NCI-H2107 (cell line): ENCODE data around the gene POU2F3.

ENCODE experiments used
- DNase-seq: peaks from one replicate; lab custom pipeline; 2025; lab: John Stamatoyannopoulos, UW

POU2F3 gene

DNA sequence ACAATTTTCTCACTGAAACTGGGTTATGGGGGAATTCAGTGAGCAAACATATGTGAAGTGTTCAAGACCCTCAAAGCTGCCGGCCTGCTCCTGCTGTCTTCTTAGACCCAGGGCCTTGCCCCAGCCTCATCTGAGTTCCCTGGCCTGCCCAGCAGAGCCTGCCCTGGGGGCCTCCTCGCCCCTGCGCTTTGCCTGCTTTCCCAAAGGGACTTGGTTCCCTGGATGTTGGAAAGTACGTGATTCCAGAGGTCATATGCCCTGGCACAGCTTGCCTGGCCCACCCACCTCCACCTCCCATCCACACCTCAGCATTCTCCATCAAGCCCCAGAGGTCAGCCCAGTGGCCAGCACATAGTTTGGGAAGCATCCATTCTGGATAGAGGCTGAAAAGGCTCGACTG is 13.7 kb upstream of the POU2F3 start:
- no peak for DNase-seq

DNA sequence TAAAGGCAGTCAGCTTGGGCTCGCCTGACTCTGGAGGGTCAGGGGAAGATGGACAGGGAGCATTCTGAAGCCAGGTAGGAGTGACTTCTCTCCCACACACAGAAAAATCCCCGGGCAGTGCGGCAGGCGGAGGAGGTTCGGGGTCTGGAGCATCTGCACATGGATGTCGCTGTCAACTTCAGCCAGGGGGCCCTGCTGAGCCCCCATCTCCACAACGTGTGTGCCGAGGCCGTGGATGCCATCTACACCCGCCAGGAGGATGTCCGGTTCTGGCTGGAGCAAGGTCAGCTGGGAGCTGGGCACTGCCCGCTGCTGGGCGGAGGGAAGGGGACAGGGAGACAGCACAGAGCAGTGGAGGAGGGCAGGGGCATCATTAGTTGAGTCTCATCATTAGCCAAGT is 13.2 kb upstream of the POU2F3 start:
- no peak for DNase-seq

DNA sequence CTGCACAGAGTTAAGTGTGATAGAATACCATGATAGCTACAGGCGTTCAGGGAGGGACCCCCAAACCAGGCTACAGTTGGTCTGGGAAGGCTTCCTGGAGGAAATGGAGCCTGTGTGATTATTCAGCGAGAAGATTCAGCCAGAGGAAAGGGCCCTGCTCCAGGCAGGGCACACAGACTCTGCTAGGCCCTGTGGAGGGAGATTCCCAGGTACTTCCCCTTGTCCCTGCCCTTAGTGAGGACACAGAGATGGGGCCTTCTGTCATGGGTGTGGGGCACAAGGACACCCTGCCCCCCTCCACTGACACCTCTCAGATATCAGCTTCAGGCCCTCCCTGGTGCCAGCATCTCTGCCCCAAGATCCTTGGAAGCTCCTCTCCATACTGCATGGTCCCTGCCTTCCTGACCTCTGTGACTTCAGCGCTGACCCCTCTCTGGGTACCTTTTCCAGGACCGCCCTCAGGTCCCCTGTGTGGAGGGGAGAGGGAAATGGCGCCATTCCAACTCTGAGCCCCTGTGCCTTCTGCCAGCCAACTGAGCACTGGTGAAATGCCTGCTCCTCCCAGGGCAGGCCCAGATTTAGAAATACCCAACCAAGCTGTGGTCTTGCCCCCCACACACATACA is 12.6 kb upstream of the POU2F3 start:
- DNase-seq = no peak

DNA sequence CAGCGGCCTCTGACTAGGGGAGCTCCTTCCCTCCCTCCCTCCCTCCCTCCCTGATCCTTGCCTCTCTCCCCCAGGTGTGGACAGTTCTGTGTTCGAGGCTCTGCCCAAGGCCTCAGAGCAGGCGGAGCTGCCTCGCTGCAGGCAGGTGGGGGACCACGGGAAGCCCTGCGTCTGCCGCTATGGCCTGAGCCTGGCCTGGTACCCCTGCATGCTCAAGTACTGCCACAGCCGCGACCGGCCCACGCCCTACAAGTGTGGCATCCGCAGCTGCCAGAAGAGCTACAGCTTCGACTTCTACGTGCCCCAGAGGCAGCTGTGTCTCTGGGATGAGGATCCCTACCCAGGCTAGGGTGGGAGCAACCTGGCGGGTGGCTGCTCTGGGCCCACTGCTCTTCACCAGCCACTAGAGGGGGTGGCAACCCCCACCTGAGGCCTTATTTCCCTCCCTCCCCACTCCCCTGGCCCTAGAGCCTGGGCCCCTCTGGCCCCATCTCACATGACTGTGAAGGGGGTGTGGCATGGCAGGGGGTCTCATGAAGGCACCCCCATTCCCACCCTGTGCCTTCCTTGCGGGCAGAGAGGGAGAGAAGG is 11.1 kb upstream of the POU2F3 start:
- no peak for DNase-seq

DNA sequence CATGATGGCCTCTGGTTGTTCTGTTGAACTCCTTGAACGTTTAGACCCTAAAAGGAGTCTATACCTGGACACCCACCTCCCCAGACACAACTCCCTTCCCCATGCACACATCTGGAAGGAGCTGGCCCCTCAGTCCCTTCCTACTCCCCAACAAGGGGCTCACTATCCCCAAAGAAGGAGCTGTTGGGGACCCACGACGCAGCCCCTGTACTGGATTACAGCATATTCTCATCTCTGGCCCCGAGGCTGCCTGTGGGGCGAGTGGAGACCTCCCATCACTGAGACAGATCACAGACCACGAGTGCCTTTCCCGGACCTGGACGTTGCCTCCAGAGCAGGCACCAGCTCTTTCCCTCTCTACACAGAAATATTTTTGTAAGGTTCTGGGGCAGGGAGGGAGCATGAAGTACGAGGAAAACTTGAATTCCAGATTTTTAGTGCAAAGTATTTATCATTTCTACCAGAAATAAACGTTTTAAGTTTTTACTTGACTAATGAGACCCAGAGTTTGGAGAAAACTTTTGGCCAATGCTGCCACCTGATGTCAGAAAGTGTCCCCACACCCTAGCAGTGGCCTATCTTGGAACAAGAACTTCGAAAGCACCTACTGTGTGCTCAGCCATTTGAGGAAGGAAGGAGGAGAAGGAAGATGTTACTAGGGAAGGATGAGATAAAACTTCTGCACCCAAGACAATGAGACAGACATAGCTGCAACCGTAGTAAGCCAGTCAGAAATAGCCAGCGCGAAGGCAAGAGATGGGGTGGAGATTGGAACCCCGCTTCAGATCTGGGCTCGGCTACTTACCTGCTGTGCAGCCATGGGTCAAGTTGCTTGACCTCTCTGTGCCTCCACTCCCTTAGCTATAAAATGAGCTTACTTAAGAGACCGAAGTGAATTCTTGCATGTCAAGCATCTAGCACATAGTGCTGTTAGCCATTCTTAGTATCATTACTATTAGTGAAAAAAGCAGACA is 10.2 kb upstream of the POU2F3 start:
- DNase-seq = no peak

DNA sequence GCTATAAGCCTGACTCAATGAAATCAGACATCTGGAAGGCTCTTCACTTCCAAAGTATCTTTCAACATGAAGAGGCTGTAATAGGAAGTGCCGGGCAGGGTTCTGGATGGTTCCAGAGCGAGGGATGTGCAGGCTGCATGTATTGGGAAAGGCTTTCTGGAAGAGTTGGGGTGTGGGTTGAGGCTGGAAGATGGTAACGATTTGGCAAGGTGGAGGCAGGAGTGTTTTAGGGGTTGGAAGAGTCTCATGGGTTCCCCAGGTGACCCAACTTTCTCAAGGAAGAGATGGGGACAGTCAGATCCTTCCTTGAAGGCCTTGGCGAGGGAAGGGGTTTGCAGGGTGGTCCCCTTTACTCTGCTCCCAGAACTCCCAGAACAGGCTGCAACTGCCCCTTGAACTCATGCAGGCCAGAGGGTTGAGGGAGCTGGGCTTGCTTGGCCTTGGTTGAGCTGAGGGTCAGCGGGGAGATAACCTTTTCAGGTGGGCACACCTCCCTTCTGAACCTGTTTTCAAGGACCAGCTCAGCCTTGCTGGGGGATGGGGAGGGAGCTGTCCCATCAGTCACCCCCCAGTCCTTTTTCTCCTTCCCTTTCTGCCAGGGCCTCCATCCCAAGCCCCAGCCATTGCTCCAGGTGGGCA is 9.4 kb upstream of the POU2F3 start:
- DNase-seq = no peak

DNA sequence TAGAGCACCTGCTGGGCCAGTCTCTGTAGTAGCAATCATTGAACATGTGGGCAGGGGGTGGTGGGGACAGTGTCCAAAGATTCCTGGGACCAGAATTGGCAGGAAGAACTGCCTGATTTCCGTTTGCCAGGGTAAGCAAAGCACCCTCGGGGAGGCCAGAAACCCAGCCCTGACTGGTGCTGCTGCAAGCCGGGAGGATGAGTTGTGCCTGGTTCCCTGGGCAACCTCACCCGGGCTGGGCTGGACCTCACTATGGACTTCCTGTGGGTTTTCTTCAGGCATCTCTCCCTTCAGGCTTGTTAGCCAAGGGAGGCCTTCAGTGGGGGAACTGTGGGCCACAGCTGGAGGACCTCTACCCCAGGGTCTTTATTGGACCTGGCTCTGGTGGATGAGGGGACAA is 8.0 kb upstream of the POU2F3 start:
- DNase-seq = no peak

DNA sequence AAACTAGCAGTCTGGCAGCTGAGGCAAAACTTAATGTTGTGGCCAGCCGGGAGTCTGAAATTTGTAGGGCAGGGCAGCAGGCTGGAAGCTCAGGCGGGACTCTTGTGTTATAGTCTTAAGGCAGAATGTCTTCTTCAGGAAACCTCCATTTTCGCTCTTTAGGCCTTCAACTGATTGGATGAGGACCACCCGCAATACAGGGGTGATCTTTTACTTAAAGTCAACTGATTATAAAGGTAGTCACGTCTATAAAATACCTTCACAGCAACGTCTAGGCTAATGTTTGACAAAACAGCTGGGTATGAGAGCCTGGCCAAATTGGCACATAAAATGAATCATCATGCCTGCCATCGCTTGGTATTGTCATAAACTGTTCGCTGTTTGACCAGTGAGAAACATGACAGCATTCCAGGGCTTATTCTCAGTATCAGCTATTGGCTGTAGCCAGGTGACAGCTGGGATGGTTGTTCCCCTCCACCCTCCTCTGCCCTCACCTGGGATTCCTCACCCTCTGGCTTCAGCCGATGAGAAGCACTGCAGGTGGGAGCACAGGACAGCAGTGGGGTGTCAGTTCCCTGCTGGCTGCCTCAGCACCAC is 6.6 kb upstream of the POU2F3 start:
- DNase-seq = no peak

DNA sequence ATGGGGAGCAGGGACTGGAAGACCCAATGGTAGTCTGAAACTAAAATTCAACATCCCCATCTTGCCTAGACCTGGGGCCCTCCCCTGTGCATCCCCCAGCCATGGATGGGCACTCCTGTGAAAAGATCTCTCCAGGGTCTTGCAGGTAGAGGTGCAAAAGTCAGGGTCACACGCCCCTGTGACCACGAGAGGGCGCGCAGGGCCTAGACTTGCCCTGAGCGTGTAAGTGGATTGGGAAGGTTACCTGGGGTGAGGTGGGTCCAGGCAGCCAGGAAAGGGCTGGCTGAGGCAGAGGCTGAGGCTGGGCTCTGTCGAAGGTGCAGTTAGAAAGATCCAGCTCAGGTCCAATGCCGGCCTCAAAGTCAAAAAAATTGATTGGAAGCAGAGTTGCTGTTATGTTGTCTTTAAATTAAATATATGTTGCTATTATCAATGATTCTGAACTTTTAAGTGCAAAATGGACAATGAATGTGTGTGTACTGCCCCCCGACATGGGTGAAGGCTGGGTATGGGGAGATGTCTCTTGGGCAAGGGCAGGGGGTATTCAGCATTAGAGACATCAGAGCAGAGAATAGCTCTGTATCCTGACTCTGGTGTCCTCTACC is 4.8 kb upstream of the POU2F3 start:
- peak; percentile 65 for DNase-seq

DNA sequence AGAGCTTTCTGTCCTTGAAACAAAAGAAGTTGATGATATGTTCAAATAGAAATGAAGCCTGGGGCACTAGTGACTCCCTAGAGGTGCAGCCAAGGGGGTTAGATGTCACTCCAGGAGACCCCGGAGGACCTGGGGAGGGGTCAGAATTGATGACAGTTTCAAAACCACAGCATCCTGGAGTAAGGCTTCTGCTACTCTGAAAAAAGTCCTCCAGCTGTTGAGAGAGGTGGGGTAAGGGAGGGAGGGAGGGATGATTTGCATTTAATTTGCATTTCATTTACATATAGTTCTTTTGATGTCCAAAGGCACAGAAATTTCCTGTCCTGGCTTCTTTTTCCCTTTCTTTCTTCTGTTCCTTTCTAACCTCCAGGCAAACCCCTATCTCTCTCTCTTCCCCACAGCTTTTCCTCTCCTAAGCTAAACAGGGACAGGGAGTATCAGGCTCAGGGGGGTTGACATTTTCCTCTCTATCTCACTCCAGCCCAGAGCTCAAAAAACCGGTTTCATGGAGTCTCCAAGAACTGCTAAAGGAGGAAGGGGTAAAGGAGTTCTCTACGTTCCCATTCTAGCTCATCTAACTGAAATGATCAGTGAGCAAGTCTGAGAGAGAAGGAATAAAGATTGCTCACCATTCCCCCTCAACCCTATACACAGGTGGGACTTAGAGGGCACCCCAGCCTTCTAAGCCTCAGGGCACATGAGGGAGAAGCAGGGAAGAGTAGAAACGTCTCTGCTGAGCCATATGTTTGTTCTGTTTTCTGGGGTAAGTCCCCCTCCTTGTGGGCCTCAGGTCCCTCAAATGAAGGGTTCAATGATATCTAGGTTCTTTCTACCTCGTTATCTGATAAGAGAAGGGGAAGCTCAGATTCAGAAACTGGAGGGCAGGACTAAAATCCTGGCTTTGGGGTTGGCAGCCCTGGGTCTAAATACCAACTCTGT is 3.5 kb upstream of the POU2F3 start:
- DNase-seq = no peak

DNA sequence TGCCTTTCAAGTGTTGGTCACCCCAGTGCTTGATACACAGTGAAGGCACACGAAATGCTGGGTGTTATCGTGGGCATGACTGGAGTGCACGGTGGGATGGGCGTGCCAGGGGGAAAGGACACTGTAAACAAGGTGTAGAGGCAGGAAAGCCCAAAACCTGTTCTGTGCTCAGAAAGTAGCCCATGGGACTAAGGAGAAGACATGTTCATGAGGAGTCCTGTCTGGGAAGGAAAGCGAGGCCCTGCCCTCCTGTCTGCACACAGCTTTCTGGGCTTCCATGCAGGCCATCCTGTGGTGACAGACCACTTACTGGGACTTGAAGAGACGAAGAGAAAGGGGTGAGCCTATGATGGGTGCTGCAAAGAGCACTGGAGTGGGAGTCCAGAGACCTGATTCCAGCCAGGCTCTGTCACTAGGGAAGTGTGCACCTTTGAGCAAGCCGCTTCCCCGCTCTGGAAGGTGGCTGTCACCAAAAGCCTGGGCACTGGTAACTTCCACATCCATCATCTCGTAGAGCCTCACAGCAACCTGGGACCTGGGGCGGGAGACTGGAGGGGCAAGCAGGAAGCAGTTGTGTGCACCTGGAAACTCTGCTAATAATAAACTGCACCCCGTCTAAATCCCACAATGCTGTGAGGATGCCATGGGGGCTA is 846 bp upstream of the POU2F3 start:
- no peak for DNase-seq

DNA sequence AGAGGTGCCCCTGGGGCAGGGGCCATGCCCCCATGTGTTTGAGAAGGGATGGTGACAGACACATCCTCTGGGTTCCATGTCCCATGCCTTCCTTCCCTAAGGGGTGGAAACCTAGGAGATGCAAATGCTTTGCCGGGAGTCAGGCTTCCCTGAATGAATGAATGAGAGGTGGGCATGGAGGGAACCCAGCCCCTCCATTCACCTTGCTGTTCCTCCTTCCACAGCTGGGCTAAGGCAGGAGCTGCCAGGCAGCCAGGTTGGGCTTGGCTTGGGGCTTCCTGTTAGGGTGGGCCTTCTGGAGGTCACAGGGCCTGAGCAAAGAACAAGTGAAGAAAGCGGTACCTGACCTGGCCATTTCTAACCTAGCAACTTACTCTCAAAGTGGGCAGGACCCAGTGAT is 926 bp downstream of the POU2F3 start:
- no peak for DNase-seq

DNA sequence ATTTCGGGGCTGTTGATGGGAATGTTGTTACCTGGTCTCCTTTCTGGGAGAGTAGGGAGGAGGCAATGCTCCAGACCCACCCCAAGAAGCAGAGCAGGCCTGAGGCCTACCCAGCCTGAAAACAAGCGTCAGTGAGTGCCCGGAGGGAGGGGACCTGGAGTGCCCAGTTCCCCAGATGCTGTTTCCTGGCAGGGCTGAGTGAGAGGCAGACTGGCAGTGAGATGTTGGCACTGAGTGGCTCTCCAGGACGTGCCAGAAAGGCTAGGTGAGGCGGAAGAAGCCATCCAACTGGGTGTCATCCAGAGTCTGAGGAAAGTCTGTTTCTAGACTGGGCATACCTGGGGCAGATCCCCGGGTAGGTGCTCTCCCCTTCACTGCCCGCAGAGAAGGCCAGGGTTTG is 1.3 kb downstream of the POU2F3 start:
- no peak for DNase-seq

DNA sequence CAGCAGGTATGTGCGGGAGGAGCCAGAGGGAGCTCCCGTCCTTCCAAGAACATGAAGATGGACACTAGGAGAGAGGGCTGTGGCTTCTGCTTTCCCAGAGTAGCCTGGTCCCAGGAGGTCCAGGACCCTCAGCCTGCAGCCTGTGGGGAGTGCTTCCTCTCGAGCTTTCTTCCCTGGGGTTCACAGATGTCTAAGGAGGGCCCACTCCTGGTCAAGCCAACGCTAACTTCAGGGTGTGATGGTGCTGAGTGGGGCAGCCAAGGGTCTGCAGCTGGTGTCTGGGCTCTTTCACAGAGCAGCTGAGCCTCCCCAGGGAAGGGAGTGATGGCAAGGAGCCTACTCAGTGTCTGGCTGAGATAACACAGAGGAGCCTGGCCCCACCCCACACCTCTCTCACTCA is 3.3 kb downstream of the POU2F3 start:
- DNase-seq = no peak

DNA sequence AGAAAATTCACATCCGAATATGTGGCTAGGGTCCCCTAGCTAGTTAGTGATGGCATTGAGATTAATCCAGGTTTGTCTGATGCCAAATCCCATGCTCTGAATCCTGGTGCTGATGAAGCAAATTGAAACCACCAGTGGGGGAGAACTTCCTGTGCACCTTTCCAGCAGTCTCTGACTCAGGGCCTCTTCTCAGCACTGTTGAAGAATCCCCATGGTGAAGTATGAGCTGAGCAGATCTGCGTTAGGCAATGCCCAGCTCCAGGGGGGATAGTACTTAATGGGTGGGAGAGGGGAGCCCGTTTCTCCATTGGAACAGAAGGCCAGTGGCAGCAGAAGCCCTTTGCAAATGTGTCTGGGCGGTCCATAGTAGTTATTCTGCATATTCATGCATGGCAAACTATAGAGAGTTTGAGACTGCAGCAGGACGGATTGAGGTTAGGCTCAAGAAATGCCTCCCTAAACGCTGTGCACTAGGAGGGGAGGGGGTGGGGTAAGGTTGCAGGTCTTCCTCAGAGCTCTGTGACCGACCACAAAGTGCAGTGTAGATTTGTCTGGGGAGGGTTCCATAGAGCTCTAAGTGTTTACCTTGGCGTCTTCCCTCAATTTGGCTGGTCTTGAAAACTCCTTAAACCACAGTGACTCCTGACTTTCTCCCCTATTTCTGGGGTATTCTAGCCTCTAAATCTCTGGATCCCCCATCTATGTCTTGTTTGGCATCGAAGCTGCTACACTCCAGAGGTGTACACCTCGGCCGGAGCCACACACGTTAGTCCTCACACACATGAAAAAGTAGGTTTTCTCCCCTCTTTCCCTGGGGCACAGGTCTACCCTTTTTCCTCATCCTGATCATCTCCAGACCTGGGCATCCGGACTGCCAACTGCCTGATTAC is 4.8 kb downstream of the POU2F3 start:
- no peak for DNase-seq

DNA sequence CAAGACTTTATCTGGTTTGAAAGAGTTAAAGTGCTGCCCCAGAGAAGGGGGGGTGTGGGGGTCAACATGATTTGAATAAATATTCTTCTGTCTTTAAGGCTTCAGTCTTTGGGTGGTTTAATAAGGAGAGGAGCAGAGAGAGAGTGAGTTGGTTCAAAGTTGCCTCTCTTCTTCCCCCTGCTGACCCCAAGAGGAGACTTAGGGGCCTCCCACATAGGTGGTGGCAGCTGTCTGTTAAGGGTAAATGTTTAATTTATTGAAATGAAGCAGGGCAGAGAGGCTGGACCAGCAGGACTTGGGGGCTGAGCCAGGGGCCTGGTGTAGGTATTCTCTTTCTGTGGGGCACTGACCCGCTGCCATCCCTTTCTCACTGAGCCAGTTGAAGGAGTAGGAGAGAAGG is 5.5 kb downstream of the POU2F3 start:
- DNase-seq = no peak

DNA sequence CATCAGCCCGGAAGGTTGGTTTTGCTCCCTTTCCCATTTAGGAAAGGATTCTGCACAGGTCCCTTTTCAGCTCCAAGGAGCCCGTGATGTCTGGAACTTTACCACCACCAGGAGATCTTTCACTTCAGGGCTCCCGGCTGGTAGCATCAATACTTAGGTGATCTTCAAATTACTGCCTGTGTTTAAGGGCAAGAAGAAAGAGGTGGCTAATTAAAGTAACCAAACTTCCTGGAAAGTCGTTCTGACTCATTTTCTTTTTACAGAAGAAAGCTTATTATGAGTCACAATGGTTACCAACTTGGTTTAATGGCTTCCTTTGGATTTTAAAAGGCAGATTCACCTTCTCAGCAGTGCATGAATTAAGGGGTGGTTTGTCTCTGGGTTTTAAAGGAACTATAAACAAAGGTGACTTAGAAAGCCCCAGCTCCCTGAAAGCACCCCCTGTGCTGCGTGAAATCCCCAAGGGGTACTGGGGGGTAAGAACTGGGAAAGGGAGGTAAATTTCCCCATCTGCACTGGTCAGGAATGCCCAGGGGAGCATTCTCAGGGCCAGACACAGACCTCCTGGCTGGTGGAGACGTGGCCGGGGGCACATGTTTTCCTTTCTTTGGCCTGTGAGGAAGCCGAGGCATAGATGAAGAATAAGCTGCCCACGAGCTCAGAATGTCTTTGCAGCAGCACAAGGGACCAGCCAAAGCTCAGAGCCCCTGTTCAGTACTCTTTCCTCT is 8.8 kb downstream of the POU2F3 start:
- DNase-seq = no peak
